Natural killer cell (primary cell): Measurements from ENCODE around the gene CEBPB. TPM values are rescaled to one million over a fixed set of nuclear protein-coding genes. Genes with fewer than 3 reads are reported as not detected.

Experiments used
- ATAC-seq, 3 donors: fragments of 150-1000 bp in 2 of 3; fragments of 200-7000 bp in 1 of 3; cut with Tn5 transposase; 1 replicate in 1 of 3; 2 replicates in 2 of 3; pipeline ENCODE4 v1.10.0; 2021; ENCODE audit warnings: mild to moderate bottlenecking in 2 of 3, moderate library complexity in 2 of 3
- DNase-seq, 2 donors: peaks; one replicate each; pipeline versions ENCODE4 v3.0.0 to v3.0.0-alpha.2; 2013 to 2021; ENCODE audit warnings: mixed read lengths in 1 of 2
- H3K27ac ChIP-seq: one replicate; pipeline ENCODE4 v1.5.1; 2013; ENCODE audit warnings: mild to moderate bottlenecking, low read length
- H3K27me3 ChIP-seq: one replicate; pipeline ENCODE4 v1.6.1; 2013; ENCODE audit warnings: low read length; ENCODE audit not compliant: control insufficient read depth, insufficient read depth
- H3K36me3 ChIP-seq: one replicate; pipeline ENCODE4 v1.6.1; 2013; ENCODE audit warnings: low read length; ENCODE audit not compliant: control insufficient read depth, insufficient read depth
- H3K4me1 ChIP-seq: one replicate; pipeline ENCODE4 v1.6.1; 2013; ENCODE audit warnings: low read length; ENCODE audit not compliant: control insufficient read depth, insufficient read depth
- H3K4me3 ChIP-seq: one replicate; pipeline ENCODE4 v1.5.1; 2013; ENCODE audit warnings: low read length
- H3K9me3 ChIP-seq: one replicate; pipeline ENCODE4 v1.6.1; 2013; ENCODE audit warnings: low read length; ENCODE audit not compliant: control insufficient read depth, insufficient read depth
- H3K27ac Mint-ChIP-seq, 2 donors: one replicate each; pipeline ENCODE4 v1.8.0; 2022; ENCODE audit warnings: mild to moderate bottlenecking in 2 of 2, mixed read lengths in 2 of 2, moderate library complexity in 1 of 2
- H3K27me3 Mint-ChIP-seq, 2 donors: one replicate each; pipeline ENCODE4 v1.8.0; 2022; ENCODE audit warnings: low read depth in 2 of 2, mixed read lengths in 2 of 2
- H3K36me3 Mint-ChIP-seq: one replicate; pipeline ENCODE4 v1.8.0; 2022; ENCODE audit warnings: mixed read lengths
- H3K4me1 Mint-ChIP-seq, 2 donors: one replicate each; pipeline ENCODE4 v1.8.0; 2022; ENCODE audit warnings: mixed read lengths in 2 of 2
- H3K4me3 Mint-ChIP-seq: one replicate; pipeline ENCODE4 v1.8.0; 2022; ENCODE audit warnings: mild to moderate bottlenecking, moderate library complexity, mixed read lengths
- H3K9me3 Mint-ChIP-seq, 2 donors: one replicate each; pipeline ENCODE4 v1.8.0; 2022; ENCODE audit warnings: mixed read lengths in 2 of 2
- WGBS: methylation state at CpG from one replicate; pipeline ENCODE4 v1.1.7; 2013; ENCODE audit warnings: missing lambda C conversion rate; ENCODE audit not compliant: insufficient coverage; 5-methylcytosine and 5-hydroxymethylcytosine counted together
- intact Hi-C: fragments of 100-400 bp; cut with micrococcal nuclease; formaldehyde crosslinking; loops from one replicate; pipeline ENCODE4 v1.14.2; 2022
- total RNA-seq, 4 donors: library from RNA; stranded (reverse); fragments of 120-200 nt in 1 of 4; gene quantifications; one replicate each; pipeline versions ENCODE4 v1.2.3 to v1.2.4, GENCODE V29; 2013 to 2022
- TF ChIP-seq, protein P1 (sequence below): fragments of 200-600 bp; IDR thresholded peaks from one replicate; pipeline ENCODE4 v1.8.0; 2022; ENCODE audit warnings: antibody characterized with exemption

CEBPB gene
- total RNA-seq, 3 donors from 2014 or later (not counting 1 experiment from before 2014, with no cell fraction given), result 32.1 to 79.8 (median 68.2) TPM

- H3K4me3 Mint-ChIP-seq, result no peak overlapping the region
- no peak overlapping the region for H3K27ac Mint-ChIP-seq
- DNase-seq (no peak), ATAC-seq (no peak)
- Histone ChIP-seq H3K4me1 (peaks cover 15% of the 10 kb centered on the region), H3K27me3 (no peaks in the 10 kb centered on the region), H3K4me3 (no peak overlapping the region), H3K9me3 (peaks cover 10% of the 10 kb centered on the region), H3K27ac (peak overlapping the region; percentile 19), H3K36me3 (no peaks in the 10 kb centered on the region)
- peaks cover 0 to 13% of the 10 kb centered on the region in 2 donors for H3K27me3 Mint-ChIP-seq
- peaks cover 4 to 12% of the 10 kb centered on the region in 2 donors for H3K4me1 Mint-ChIP-seq
- intact Hi-C loops, result no loop called here
- H3K9me3 Mint-ChIP-seq, result no peaks in the 10 kb centered on the region
- WGBS, result 78% methylated on average over 10 of the region's 13 CpGs
- H3K36me3 Mint-ChIP-seq, result no peaks in the 10 kb centered on the region
- TF ChIP-seq, protein P1, sequence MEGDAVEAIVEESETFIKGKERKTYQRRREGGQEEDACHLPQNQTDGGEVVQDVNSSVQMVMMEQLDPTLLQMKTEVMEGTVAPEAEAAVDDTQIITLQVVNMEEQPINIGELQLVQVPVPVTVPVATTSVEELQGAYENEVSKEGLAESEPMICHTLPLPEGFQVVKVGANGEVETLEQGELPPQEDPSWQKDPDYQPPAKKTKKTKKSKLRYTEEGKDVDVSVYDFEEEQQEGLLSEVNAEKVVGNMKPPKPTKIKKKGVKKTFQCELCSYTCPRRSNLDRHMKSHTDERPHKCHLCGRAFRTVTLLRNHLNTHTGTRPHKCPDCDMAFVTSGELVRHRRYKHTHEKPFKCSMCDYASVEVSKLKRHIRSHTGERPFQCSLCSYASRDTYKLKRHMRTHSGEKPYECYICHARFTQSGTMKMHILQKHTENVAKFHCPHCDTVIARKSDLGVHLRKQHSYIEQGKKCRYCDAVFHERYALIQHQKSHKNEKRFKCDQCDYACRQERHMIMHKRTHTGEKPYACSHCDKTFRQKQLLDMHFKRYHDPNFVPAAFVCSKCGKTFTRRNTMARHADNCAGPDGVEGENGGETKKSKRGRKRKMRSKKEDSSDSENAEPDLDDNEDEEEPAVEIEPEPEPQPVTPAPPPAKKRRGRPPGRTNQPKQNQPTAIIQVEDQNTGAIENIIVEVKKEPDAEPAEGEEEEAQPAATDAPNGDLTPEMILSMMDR, result no peak
These were observed 30.3 kb downstream of the CEBPB start for GRCh38 chr20:50220894-50221365.

- Histone ChIP-seq H3K36me3 (no peaks in the 10 kb centered on the region), H3K9me3 (peaks cover 10% of the 10 kb centered on the region), H3K27me3 (no peaks in the 10 kb centered on the region), H3K4me1 (peaks cover 15% of the 10 kb centered on the region), H3K27ac (no peak overlapping the region), H3K4me3 (no peak overlapping the region)
- Mint-ChIP-seq H3K4me3 (no peak overlapping the region), H3K4me1 (peaks cover 4 to 16% of the 10 kb centered on the region in 2 donors), H3K27ac (no peak overlapping the region), H3K27me3 (peaks cover 0 to 11% of the 10 kb centered on the region in 2 donors), H3K9me3 (no peaks in the 10 kb centered on the region), H3K36me3 (no peaks in the 10 kb centered on the region)
- TF ChIP-seq, protein P1, result no peak
- ATAC-seq (peak in 2 of 3 donors; percentile 36 to 75), DNase-seq (no peak)
- WGBS, result 77% methylated on average over 18 of the region's 18 CpGs
- intact Hi-C loops, result no loop called here
These were observed 31.1 kb downstream of the CEBPB start for GRCh38 chr20:50221501-50222308.

DNA sequence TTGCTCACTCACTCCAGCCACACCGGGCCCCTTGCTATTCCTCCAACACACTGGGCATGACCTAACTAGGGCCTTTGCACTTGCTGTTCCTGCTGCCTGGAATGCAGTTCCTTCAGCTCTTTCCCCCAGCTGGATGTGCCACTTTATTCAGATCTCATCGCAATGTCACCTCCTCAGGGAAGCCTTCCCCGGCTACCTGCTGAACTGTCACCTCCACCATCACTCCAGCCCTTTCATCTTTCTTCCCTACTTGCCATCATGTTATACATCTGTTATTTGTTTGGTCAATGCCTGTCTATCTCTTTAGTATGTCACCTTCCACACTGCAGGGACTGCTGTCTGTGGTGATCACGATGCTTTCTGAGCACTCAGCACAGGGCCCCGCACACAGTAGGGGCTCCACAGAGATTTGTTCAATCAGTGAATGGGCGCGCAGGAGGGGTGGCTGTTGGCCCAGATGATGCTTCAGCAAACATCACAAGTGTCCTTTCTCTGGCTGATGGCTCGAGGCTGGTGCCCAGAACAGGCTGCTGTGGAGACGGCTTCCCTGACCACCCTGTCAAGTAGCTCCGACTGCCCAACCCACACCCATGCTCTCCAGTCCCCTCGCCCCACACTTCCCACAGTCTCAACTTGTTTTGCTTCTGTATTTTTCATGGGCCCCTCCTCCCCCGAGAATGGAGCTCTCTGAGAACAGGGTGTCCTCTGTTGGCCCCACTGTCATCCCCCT lies 31.8 kb downstream of the CEBPB start:
- Histone ChIP-seq H3K27me3 (no peaks in the 10 kb centered on the region), H3K36me3 (no peaks in the 10 kb centered on the region), H3K27ac (no peak overlapping the region), H3K4me1 (peaks cover 15% of the 10 kb centered on the region), H3K9me3 (peaks cover 10% of the 10 kb centered on the region), H3K4me3 (no peak overlapping the region)
- ATAC-seq (no peak), DNase-seq (no peak)
- TF ChIP-seq, protein P1, result no peak
- H3K36me3 Mint-ChIP-seq, result no peaks in the 10 kb centered on the region
- 87% methylated on average over 12 of the region's 12 CpGs for WGBS
- intact Hi-C loops, result no loop called here
- no peak overlapping the region for H3K4me3 Mint-ChIP-seq
- H3K9me3 Mint-ChIP-seq, result no peaks in the 10 kb centered on the region
- H3K27ac Mint-ChIP-seq, result no peak overlapping the region
- peaks cover 4 to 17% of the 10 kb centered on the region in 2 donors for H3K4me1 Mint-ChIP-seq
- peaks cover 0 to 9% of the 10 kb centered on the region in 2 donors for H3K27me3 Mint-ChIP-seq
